Right forelimb (tissue), 1 donor: ENCODE data around the gene FTO.

Experiments
- DNase-seq: peaks from one replicate; pipeline ENCODE4 v3.0.0-alpha.2; 2018

The FTO gene

GRCh38 chr16:53787423-53787822, 83.5 kb downstream of the FTO start:
- no peak for DNase-seq

DNA sequence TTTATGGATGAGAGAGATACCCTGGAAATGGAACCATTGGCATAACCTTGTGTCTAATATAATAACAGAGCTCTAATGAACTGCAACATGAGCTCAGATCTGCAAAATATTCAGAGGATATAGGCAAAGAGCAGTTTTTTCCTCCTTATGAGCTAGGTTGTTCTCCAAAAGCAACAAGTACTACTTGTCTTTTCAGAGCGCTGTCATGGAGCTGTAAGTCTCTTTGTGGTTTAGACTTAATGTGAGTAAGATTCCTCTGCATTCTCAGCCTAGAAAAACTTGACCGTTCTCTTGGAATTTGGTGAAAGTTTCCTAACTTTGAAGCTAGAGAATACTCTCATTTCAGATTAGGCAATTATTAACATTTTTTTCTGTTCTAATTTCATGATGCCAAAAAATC, 85.2 kb downstream of the FTO start:
- no peak for DNase-seq

DNA sequence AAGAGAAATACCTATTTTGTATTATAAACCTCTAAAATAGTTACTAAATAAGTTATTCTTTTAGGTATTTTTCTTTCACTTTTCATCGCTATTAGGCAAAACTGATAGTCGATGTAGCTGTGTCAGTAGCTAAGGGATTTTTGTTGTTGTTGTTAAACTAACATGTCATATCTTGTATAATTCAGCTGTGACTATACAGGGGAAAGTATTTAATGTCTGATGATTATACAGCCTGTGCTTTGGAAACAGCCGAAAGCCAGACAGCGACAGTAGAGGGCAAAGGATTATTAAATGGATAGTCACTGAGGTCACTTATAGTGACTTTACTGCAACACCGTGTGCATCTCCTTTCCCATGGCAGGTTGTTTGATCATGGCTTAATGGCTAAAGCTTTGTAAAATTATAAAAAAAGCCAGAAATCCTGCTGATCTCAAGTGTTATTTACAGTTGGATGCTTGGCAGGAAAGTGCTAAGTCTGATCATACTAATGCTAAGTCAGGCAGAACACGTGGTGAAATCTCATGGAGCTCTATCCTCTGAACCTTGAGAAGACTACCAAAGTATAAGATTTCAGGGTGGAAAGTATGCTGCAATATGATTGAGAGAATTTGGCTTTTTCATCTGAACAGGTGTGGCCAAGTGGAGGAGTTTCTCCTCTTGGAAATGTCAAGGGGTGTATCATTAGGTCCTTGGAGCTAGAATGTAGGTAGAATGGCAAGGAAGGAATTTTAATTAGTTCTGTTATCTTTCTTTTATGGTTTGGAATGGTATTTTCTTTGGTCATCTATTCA, 88.4 kb downstream of the FTO start:
- no peak for DNase-seq

DNA sequence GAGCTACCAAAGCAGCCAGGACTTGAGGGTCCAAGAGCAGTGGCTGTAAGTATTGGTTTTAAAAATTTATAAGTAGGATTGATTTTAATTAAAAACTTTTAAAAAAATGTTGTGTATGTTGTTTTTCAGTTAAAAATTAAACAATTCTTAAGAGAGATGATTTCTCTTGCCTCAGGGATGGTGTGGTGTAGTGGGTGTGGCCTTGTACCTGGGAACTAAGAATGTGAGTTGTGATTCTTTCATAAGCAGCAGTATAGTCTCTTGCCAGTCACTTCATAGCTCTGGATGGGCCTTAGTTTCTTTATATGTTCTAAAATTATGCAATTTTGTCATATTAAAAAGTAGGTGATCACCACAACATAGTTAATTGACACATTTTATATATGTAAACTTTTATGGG, 99.5 kb downstream of the FTO start:
- no peak for DNase-seq

GRCh38 chr16:53803998-53804397, 100.0 kb downstream of the FTO start:
- no peak for DNase-seq

DNA sequence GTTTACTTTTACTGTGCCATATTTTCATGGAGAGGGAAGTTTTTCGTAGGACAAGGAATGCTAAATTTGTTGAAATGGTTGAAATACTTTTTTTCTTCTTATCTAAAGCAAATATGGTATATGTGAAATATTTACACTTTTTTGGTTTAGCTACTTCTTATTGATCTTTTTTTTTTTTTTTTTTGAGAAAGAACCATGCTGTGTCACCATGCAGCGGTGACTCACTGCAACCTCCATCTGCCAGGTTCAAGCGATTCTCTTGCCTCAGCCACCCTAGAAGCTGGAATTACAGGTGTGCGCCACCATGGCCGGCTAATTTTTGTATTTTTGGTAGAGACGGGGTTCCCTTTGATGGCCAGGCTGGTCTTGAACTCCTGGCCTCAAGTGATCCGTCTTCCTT, 100.5 kb downstream of the FTO start:
- no peak for DNase-seq

DNA sequence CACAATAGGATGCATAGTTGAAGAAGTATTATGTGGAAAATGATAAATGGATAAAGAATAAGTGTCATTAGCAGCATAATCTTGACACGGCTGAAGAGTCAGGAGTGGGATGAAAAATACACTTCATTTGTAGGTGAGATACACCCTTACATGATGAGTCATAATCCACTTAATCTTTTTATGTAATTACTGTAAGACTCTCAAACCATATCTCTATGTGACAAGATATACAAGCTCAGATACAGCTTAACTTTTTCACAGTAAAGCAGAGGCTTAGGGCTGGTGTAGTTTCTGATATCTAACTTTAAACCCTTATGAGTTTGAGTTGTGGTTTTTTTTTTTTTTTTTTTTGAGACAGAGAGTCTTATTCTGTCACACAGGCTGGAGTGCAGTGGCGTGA, 101.2 kb downstream of the FTO start:
- DNase-seq: no peak

DNA sequence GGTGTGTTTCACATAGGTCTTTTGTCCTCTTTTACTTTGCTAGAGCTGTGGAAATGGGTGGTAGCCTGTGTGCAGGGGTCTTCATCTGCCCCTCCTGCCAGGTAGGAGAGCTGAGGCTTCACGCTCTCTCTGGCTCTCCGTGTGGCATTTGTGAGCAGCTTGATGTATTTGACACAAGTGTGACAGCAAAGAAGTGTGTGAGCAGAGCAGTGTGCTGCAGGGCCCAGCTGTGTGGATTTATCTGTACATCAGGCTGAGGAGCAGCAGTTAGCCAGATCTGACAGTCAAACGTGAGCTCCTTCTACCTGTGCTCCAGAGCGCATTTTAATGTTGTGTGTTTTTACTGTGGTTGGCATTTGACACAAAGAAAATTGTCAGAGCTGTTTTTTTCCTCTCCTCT, 101.8 kb downstream of the FTO start:
- DNase-seq: no peak

GRCh38 chr16:53809088-53809932, 105.4 kb downstream of the FTO start:
- DNase-seq: no peak

GRCh38 chr16:53812914-53813313, 109.0 kb downstream of the FTO start:
- no peak for DNase-seq

GRCh38 chr16:53814801-53815200, 110.8 kb downstream of the FTO start:
- DNase-seq: no peak

DNA sequence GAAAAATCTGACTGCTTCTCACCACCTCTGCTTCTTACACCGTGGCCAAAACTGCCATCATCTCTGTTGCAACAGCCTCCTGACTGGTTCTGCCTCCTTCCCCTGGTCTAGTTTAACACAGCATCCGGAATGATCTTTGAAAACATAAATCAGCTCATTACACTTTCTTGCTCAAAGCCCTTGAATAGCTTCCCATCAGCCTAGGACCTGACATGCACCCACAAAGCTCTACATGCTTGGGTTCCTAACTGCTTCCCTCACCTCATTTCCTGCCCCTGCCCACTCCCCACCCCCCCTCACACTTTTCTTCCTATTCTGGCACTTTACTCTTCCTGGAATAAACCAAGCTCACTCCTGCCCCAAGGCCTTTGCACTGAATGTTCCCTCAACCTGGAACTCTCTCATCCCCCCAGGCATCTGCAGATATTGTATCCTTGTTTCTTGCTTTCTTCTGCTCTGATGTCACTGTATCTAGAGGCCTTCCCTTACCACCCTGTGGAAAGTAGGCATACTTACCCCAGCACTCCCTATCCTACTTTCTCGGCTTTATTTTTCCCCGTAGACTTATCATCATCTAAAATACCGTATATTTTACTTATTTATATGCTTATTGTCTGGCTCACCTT, 112.4 kb downstream of the FTO start:
- no peak for DNase-seq

DNA sequence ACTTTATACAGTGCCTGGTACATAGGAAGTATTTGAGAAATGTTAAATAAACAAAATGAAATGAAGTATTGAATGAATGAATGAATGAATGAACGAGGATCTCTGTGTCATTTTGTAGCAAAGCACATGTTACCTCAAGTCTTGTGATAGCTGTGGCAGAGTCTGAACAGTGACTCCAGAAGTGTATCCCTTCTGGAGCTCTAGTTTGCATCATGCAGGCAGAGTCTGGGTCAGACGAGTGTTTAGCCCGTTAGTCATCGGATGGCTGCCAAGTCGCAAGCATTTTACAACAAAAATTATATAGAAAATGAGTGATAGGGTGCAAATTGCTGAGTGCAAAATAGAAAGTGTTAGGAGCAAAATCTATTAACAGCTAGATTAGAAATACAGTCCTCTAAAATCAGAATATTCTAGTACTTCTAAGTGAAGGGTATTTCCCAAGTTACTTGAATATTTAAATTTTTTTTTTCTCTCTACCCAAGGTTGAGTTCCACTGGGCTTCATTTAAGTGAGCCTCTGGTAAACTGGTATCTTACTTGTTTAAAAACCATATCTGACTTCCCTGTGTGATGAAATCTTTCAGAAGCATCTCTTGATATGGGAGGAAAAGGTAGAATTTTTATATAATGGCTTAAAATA, 113.3 kb downstream of the FTO start:
- DNase-seq: no peak

DNA sequence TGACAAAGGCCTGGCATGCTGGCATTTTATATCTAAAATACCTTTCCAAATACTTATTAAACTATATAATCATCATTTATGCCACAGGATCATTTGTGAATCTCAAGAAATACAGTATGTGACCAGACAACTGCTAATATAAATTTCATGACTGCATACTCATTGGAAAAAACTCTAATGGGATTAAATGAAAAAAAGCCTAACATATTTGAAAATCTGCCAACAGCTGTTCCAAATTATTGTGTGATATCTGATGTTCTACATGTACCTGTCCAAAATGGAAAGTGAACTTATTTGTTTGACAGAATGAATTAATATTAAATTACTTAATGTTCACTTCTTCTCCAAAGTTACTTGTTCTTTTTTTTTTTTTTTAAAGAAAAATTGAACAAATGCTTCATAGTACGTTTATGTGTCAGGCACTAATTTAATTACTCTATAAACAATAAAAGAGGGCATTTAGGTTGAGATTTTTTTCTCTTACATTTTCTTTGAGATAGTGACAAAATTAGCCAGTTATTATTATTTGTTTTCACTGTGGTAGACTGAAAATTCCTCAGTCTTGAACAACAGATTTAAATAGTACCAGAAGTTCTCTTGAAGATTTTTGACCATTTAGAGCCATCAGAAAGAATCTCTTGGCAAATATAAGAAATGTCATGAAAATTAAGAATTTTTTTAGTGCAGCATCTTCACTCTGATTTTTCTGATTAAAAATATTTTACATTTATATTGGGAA, 114.0 kb downstream of the FTO start:
- DNase-seq: no peak

- no peak for DNase-seq
Observed at GRCh38 chr16:53821487-53821886, 117.5 kb downstream of the FTO start.

DNA sequence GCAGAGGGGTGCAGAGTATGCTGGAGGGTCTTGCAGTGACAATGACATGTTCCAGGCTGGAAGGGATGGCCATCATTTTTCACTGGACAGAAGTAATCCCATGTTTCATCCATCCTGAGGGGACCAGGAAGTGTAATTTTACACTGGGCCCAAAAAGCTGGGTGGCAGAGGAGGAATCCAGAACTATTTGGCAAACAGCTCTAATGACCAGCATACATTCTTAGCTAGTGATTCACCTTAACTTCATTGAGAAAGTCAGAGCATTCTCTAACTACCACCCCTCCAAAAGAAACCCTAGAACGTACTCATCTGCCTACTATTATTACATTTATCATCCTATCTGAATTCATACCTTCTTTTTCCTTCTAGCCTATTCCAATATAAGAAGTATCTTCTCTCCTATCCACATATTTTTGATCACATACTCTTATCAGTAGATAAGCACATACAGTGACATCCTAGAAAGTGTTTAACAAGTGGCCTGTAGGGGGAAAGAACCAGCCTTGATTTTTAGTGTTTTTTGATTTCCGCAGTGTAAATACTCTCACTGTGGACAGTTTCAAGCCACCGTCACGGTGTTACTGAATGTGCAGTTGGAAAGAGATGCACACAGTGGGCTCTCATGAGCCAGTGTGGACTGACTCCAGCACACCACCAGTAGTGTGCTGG, 118.1 kb downstream of the FTO start:
- DNase-seq: no peak

GRCh38 chr16:53822936-53823529, 119.1 kb downstream of the FTO start:
- no peak for DNase-seq

GRCh38 chr16:53826658-53827057, 122.7 kb downstream of the FTO start:
- no peak for DNase-seq

DNA sequence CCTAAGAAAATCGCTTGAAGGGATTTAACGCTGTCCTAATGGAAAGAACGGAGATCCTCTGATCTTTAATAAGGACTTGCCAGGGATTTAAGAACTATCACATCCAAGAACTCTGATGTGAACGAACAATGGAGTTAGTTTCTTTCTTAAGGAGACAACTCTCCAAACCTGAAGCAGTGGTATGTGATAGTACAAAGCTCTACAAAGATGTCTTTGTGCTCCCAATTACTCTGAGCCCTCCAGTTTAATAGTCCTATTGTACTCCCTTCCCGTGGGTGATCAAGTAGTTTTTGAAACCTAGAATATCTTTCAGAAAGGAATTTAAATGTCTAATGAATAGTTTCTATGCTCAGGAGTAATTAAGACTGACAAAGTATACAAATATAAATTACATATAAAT, 123.8 kb downstream of the FTO start:
- DNase-seq: no peak

- no peak for DNase-seq
Observed at GRCh38 chr16:53829186-53829747, 125.3 kb downstream of the FTO start.

GRCh38 chr16:53832896-53833544, 129.1 kb downstream of the FTO start:
- DNase-seq: no peak
